Mesenteric fat pad (tissue), 1 donor: Measurements from ENCODE around the gene HTT. TPM values are rescaled to one million over a fixed set of nuclear protein-coding genes. Genes with fewer than 3 reads are reported as not detected.
"Not testable (repeated sequence)": the region's sequence is repeated elsewhere in the genome, so short reads cannot be mapped to it uniquely, and the experiment has no call there.

ENCODE experiments used
- DNase-seq: peaks from one replicate; pipeline ENCODE4 v3.0.0-alpha.2; 2020; ENCODE audit warnings: low spot score
- total RNA-seq: library from RNA; stranded (reverse); fragmentation: NEBNext Ultra II Directional; extraction: Animal tissue kit (Norgen Biotek cat#: 25700); gene quantifications from one replicate; pipeline ENCODE4 v1.2.1, GENCODE V29; 2021
- donor health status: DM: yes; HTN: yes; CAD: no.

Gene HTT
- total RNA-seq, 1 donor from 2014 or later = 56.5 TPM

DNA sequence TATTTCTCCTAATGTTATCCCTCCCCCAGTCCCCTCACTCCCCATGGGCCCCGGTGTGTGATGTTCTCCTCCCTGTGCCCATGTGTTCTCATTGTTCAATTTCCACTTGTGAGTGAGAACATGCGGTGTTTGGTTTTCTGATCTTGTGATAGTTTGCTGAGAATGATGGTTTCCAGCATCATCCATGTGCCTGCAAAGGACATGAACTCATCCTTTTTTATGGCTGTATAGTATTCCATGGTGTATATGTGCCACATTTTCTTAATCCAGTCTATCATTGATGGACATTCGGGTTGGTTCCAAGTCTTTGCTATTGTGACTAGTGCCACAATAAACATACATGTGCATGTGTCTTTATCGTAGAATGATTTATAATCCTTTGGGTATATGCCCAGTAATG is 86.6 kb downstream of the HTT start:
- not testable (repeated sequence) for DNase-seq

DNA sequence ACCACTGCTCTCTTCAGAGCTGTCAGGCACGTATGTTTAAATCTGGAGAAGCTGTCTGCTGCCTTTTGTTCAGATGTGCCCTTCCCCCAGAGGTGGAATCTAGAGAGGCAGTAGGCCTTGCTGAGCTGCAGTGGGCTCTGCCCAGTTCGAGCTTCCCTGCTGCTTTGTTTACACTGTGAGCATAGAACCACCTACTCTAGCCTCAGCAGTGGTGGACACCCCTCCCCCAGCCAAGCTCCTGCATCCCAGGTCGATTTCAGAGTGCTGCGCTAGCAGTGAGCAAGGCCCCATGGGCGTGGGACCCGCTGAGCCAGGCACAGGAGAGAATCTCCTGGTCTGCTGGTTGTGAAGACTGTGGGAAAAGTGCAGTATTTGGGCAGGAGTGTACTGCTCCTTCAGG is 92.0 kb downstream of the HTT start:
- not testable (repeated sequence) for DNase-seq

DNA sequence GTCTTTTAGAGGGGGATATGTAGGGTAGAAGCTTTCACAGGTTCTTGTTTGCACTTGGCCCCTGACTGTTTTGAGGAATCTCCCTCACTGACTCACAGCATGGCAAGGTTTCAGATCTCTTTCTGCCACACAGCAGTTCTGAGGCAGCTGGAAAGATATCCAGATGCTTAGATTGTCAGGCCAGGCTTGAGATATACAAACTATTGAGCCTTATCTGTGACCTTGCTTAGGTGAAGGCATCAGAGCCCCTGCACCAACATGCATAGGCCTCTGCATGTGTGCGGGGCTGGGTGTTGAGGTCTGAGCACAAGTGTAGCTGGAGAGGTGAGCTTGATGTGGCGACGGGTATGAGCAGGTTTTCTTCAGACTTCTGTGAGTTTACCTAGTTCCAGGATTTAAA is 93.5 kb downstream of the HTT start:
- DNase-seq = no peak

DNA sequence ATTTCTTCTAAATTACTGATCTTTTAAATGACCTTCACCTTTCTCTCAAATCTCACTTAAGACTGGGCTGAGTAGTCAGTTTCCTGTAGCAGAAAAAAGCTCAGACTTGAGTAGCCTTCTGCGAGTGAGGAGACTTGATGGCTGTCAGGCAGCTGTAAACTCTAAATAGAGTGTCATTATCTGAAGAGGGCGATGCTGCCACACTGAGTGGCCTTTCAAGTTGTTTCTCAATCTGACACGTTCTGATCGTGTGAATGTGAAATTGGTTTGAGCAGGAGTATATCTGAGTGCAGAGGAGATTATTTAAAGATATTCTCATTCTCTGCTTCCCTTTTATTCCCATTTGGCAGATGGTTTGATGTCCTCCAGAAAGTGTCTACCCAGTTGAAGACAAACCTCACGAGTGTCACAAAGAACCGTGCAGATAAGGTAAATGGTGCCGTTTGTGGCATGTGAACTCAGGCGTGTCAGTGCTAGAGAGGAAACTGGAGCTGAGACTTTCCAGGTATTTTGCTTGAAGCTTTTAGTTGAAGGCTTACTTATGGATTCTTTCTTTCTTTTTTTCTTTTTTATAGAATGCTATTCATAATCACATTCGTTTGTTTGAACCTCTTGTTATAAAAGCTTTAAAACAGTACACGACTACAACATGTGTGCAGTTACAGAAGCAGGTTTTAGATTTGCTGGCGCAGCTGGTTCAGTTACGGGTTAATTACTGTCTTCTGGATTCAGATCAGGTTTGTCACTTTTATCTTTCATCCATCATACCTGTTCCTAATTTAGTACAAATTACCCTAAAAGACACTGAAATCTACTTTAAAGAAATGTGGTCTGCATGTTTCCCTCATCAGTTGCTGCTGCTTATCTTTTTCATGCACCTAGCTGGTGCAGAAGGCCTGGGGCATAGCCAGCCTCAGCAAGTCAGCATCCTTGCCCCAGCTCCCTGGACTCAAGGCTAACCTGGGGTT is 100.2 kb downstream of the HTT start:
- DNase-seq = no peak

DNA sequence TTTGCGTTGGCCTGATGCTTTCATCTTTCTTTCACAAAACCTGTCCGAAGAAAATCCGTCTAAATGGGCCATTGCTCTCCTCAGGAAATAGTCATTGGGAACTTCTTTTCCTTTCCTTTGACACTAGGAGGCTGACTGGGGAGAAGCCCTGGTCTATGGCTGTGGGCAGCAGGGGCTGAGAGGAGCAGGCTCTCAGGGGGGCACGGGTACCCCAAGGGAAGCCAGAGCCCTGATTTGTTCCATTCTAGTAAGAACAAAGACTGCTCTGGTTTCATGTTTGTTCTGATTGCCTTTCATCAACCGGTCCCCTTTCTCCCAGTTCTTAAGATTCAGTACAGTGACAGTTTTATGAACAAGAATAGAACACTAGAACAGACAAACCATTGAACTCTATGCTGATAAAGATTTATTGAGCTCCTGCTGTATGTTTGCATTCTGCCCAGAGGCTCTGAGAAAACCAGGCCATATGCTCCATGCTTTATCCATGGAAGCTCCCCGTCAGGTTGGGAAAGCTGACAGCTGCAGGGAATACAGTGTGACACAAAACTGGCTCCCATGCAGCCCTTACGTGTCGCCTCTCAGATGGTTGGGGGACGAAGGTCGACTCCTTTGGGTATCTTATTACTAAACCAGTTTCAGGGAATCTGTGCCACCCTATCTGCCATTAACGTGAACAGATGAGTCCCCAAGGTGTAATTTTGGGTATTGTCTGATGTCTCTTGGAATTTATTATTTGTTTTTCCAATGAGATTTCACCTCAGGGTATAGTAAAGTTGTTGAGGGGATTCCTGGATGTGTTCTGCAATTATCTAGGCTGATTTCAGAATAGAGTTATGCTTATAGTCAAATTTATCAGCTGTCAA is 102.1 kb downstream of the HTT start:
- DNase-seq = no peak

DNA sequence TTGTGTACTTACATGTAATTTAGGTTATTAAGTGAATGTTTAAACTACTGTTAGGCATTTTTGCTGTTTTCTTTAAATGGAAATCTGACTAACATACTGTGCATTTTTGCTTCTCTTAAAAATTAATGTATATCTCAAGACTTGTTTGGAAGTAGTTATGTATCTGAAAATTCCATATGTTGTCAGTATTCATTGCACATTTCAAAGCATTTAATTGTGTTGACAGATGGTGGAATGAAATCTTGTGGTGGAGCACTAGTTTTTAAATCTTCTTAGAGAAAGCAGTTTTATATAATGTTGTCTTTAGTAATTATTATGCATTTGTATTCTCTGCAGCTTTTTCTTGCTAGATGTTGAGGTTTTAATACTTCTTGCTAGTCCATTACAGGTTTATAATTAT is 102.9 kb downstream of the HTT start:
- DNase-seq = no peak

DNA sequence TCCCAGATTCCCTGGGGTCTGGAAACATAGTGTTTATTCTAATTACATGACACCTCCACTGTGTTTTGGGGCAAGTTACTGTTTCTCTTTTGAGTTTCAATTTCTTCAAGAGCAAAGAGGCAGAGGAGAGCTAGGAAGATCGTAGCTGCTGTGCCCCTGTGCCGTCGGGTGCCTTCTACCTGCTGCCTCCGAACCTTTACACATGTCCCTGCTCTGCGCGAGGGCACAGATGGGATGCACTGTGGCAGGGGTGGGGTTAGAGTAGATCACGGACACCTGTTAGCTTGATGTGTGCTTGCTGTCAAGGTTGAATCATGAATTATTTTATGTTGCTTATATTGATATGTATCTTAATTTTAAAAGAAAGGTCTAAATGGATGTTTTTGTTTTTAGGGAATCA is 103.4 kb downstream of the HTT start:
- DNase-seq = no peak

DNA sequence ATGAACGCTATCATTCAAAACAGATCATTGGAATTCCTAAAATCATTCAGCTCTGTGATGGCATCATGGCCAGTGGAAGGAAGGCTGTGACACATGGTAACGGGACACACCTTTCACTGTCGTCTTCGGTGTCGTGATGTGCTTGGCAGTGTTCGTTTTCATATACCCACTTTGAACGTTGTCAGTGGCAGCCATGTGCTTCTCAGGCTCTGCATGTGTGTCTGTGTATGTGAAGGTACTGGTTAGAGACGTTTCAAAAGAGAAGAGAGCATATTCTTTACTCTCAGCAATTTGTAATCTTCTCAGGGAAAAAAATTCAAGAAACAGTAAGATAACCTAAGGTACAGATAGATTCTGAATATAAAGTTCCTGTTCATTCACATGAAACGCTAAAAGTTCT is 103.9 kb downstream of the HTT start:
- DNase-seq = no peak

DNA sequence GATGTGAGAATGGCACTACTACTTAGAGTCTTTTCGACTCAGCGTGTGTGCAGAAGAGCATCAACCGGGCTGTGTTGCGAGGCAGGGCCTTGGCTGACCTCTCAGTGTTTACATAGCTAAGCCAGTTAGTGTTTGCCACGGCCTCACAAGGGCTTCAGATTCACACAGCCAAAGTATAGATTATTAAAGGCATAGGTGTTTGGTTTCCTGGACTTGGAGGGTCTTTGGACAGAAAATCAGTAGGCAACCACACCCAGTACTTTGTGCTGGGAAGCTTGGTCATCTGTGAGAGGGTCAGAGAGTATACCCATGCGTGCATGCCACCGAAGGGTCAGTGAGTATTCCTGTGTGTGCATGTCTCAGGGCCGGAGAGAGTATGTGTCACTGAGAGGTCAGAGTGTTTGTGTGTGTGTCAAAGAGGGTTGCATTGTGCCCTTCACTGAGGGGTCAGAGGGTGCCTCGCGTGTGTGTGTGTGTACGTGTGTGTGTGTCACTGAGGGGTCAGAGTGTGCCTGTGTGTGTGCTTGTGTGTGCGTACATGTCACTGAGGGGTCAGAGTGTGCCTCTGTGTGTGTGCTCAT is 104.7 kb downstream of the HTT start:
- no peak for DNase-seq

DNA sequence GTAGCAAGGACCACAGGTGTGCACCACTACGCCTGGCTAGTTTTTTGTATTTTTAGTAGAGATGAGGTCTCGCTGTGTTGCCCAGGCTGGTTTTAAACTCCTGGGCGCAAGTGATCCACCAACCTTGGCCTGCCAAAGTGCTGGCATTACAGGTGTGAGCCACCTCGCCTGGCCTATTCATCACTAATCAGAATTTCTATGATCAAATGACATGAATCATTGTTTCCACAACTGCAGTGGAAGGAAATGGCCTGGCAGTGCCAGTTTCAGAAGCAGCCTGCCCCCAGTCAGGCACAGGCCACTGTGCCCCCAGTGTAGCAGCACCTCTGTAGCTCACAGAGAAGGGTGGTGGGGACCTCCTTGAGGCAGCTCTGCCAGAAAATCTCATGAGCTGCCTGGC is 108.5 kb downstream of the HTT start:
- DNase-seq = no peak

DNA sequence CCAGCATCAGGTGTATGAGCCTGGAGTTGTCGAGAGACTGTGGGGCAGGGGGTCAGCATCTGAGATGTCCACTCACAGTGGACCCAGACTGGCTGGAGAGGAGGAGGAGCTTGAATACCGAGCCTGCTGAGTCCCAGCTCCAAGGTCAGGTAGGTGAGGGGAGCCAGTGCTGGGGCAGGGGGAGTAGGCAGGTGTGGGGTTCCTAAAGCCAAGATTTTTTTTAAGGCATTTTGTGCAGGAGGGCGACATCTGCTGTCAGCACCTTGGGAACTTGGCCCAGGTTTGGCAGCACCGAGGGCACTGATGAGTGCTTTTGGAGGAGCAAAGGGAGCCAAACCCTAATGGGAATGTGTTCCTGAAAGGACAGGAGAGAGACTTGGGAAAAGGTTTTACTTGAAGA is 110.2 kb downstream of the HTT start:
- no peak for DNase-seq

DNA sequence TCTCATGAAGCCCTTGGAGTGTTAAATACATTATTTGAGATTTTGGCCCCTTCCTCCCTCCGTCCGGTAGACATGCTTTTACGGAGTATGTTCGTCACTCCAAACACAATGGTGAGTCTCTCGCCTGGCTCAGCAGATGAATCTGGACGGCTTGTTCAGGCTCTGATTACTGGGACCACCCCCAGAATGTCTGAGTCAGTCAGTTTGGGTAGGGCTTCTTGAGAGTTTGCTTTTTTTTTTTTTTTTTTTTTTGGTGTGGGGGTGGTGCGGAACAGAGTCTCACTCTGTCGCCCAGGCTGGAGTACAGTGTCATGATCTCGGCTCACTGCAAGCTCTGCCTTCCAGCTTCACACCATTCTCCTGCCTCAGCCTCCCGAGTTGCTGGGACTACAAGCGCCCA is 112.1 kb downstream of the HTT start:
- no peak for DNase-seq

DNA sequence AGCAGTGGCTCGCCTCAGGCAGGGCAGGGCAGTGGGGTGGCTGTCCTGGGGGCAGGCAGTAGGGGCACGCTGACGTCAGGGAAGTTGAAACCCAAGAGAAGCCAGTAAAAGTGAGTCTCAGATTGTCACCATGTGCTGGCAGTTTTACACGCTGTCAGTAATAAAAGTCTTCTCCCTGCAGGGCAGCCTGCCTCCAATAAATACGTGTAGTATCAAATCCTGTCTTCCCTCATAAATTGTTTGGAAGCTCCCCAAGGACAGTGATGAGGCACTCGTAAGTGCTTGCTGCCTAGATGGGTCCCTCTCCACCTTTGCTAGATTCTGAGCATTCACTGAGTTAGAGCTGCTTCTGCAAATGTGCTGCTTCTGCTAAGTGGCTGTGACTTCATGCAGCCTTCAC is 113.6 kb downstream of the HTT start:
- DNase-seq = no peak

DNA sequence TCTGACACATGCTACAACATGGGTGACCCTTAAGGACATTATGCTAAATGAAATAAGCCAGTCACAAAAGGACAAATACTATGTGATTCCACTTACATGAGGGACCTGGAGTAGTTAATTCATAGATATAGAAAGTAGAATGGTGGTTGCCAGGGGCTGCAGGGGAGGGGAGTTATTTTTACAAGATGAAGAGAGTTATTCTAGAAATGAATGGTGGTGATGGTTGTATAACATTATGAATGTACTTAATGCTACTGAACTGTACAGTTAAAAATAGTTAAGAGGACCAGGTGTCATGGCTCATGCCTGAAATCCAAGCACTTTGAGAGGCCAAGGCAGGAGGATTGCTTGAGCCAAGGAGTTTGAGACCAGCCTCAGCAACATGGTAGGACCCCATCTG is 115.0 kb downstream of the HTT start:
- DNase-seq = no peak

DNA sequence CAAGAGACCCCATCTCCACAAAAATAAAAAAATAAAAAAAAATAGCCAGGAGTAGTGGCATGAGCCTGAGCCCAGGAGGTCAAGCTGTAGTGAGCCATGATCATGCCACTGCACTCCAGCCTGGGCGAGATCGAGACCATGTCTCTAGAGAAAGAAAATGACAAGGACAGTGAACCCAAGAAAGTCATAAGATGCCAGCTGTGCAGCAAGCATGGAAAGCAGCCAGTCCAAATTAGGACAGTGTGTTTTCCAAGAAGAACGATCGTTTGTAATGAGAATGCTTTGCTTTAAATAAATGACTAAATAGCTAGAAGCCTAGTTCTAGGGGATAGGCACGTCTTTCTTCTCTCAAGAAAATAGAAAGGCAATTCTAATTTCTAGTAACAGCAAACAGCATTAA is 116.1 kb downstream of the HTT start:
- DNase-seq = no peak

DNA sequence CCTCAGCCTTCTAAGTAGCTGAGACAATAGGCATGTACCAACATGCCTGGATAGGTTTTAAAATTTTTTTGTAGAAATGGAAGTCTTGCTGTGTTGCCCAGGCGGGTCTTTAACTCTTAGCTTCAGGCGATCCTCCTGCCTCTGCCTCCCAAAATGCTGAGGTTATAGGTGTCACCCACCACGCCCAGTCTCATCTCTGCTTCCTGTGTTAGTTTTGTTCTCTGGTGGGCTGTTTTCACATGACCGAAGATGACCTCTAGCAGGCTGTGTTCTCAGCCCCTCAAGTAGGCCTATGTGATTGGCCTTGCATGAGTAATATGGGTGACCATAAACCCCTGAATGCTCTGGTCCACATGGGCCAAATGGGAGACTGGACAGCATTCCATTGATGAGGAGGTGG is 117.7 kb downstream of the HTT start:
- no peak for DNase-seq

DNA sequence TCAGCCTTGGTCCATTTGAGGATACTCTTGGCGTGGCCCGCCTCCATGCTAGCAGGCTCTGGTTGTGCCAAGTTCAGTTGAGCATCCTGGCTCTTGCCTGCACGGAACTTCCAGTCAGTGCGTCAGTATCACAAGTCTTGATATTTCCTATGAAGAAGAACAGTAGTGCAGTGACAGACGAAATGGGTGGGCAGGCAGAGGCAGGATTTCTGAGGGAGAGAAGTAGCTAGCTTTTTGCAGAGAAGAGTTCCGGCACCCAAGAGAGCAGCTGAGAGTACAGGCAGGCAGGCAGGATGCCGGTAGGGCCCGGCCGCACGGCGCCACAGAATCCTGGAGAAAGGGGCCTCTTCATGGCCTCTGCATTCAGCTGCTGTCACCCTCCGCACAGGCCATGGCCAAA is 118.3 kb downstream of the HTT start:
- DNase-seq = no peak

DNA sequence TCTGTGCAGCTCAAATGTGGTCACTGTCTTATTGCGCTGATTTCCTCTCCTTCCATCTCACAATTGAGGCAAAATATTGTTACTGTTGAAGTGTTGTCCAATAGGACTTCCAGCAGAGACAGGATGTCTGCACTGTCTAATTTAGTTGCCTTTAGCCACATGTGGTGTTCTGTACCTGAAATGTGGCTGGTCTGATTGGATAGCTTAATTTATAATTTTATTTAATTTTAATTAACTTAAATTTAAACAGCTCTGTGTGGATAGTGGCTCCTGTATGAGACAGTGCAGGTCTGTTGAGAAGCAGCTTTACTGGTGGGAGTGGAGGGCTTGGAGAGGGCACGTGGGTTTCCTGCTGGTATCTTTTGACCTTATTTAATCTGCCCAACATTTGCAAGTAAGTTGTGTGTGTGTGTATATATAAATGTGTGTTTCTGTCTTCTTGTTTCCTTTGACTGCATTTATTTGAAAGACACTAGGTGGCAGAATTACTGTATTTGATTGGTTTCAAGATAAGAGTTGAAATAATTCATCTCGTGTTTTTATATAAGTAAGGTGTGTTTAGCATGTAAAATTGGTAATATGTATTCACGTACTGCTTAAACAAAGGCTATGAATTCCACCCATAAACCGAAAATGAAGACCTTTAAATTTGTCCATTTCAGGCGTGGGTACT is 119.2 kb downstream of the HTT start:
- no peak for DNase-seq

DNA sequence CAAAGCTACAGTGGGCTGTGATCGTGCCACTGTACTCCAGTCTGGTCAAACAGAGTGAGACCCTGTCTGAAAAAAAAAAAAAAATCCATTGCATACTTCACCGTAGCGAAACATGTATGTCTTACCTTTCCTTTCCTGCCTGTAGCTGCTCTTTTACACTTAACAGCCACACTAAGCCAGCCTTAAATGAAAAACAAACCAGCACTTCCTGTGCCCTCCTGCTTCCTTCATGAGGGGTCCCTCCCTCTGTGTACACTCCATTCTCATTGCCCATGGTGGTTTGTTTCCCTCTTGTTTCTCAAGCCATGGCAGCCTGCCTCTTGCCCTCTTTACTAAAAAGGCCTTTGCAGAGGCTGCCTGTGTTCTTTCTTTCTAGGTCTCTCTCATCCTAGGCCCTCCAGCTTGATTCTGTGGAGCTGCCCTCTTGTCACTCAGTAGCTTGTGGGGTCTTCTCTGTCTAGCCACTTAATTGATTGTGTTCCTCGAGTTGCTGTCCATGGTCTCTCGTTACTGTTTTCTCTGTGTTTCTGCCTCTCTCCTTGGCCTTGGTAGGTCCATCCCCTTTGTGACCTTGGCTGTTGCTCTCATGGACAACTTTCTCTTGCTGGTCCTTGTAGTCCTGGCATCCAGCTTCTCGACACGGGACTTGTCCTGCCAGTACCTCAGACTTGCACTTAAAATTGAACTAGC is 122.3 kb downstream of the HTT start:
- no peak for DNase-seq

DNA sequence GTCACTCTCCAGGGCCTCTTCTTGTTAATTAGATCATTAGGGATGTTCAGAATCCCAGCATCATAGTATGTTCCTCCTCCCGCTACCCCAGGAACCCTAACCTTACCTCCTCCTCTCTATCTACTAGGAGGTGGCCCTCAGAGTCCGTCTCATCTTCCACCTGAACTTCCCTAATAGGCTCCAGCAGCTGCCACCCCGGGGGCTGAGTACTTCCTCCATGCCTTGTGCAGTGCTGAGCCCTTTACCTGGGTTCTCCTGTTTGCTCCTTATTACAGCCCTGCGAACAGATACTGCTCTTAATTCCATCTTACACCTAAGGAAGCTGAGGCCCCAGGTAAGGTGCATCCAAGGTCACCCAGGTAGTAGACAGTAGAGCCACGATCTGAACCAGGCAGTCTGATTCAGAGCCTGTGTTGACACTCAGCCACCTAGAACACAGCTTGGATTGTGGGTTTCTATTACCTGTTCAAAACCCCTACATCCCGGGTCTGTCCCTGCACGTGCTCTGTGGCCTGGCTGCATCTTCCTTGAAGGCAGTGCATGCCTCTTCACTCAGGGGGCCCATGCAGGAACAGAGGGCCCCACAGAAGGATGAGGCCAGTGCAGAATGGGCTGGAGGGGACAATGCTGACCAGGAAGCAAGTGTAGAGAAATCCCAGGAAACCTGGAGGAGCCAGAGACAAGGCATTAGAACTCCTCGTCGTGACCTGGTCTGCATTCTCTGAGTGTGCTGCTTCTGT is 123.1 kb downstream of the HTT start:
- peak; percentile 85 for DNase-seq
